Neutrophil (primary cell): ENCODE measurements around the gene MEF2B.

Source experiments
- H3K27ac ChIP-seq: fragments of 200-600 bp; sonication (generic); 2 replicates; pipeline ENCODE4 v1.5.1; 2016; ENCODE audit warnings: mild to moderate bottlenecking, moderate library complexity
- H3K27me3 ChIP-seq: fragments of 200-600 bp; sonication (generic); 2 replicates; pipeline ENCODE4 v1.6.0; 2016; ENCODE audit warnings: mild to moderate bottlenecking
- H3K36me3 ChIP-seq: fragments of 200-600 bp; sonication (generic); 2 replicates; pipeline ENCODE4 v1.5.1; 2017
- H3K4me1 ChIP-seq, 2 experiments: fragments of 200-600 bp in 1 of 2; sonication (generic) in 1 of 2; 1 replicate in 1 of 2; 2 replicates in 1 of 2; pipeline versions ENCODE4 v1.5.1 to v1.6.1; 2013 to 2016; ENCODE audit warnings: low read depth in 1 of 2, low read length in 1 of 2, mild to moderate bottlenecking in 1 of 2, moderate library complexity in 1 of 2; ENCODE audit not compliant: control insufficient read depth in 1 of 2, insufficient read depth in 1 of 2
- H3K4me3 ChIP-seq, 2 experiments: fragments of 200-600 bp in 1 of 2; sonication (generic) in 1 of 2; 1 replicate in 1 of 2; 2 replicates in 1 of 2; pipeline ENCODE4 v1.5.1; 2013 to 2016; ENCODE audit warnings: low read depth in 1 of 2, low read length in 1 of 2, mild to moderate bottlenecking in 1 of 2, moderate library complexity in 1 of 2
- H3K9me3 ChIP-seq: fragments of 200-600 bp; sonication (generic); 2 replicates; pipeline ENCODE4 v1.5.1; 2016
- TF ChIP-seq, protein P1 (sequence below): fragments of 200-600 bp; sonication (generic); IDR thresholded peaks from 2 replicates; pipeline ENCODE4 v1.5.1; 2016; ENCODE audit warnings: antibody characterized with exemption

Gene MEF2B

DNA sequence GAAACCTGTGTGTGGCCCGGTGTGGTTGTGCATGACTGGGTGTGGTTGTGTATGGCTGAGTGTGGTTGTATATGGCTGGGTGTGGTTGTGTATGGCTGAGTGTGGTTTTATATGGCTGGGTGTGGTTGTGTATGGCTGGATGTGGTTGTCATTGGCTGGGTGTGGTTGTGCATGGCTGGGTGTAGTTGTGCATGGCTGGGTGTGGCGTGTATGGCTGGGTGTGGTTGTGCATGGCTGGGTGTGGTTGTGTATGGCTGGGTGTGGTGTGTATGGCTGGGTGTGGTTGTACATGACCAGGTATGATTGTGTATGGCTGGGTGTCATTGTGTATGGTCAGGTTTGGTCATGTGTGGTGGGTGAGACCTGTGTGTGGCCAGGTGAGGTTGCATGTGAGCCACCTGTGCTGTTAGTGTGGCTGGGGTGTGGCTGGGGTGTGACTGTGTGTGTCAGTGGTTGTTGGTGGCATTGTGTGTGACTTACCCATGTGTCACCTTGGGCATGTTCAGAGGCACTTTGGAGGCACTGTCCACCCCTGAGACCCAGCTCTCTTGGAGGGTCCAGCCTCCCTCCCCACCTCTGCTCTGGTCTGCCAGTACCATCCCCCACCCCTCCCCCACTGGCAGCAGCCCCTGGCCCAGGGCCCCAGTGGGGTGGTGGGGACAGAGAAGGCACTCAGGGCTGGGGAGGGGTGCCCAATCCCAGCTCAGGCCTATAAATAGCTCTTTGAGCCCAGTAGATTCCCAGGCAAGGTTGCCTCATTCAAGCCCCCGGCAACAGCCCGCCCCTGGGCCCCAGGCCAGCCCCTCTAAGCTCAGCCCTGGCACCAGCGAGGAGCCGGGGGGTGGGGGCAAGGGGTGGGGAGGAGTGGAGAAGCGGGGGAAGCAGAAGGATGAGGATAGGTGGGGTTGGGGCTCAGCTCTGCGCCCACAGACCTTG is 37.8 kb upstream of the MEF2B start:
- no peak overlapping the region for H3K27ac ChIP-seq
- peaks cover 4 to 8% of the 10 kb centered on the region in 2 experiments for H3K4me1 ChIP-seq
- TF ChIP-seq, protein P1, sequence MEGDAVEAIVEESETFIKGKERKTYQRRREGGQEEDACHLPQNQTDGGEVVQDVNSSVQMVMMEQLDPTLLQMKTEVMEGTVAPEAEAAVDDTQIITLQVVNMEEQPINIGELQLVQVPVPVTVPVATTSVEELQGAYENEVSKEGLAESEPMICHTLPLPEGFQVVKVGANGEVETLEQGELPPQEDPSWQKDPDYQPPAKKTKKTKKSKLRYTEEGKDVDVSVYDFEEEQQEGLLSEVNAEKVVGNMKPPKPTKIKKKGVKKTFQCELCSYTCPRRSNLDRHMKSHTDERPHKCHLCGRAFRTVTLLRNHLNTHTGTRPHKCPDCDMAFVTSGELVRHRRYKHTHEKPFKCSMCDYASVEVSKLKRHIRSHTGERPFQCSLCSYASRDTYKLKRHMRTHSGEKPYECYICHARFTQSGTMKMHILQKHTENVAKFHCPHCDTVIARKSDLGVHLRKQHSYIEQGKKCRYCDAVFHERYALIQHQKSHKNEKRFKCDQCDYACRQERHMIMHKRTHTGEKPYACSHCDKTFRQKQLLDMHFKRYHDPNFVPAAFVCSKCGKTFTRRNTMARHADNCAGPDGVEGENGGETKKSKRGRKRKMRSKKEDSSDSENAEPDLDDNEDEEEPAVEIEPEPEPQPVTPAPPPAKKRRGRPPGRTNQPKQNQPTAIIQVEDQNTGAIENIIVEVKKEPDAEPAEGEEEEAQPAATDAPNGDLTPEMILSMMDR = no peak
- no peaks in the 10 kb centered on the region for H3K9me3 ChIP-seq
- no peaks in the 10 kb centered on the region for H3K36me3 ChIP-seq
- H3K27me3 ChIP-seq = peaks cover 84% of the 10 kb centered on the region
- no peak overlapping the region for H3K4me3 ChIP-seq

DNA sequence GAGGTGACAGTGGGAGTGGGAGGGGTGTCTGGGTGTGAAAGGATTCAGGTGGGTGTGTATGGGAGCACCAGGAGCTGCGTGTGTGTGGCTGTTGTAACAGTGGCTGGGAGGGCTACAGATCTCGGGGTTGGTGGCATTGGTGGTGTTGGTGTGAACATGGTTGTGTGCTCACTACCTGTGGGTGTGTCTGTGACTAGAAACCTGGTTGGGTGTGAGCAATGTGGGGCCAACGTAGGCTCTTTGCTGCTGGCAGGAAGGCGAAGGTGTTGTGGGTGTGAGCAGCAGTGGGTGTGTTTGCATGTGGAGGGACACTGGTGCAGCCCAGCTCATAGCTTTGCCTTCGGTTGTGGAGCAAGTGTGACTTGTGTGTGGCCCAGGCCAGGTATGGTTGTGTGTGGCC is 36.9 kb upstream of the MEF2B start:
- TF ChIP-seq, protein P1 = no peak
- Histone ChIP-seq H3K9me3 (no peaks in the 10 kb centered on the region), H3K36me3 (peaks cover 4% of the 10 kb centered on the region), H3K27me3 (peaks cover 74% of the 10 kb centered on the region), H3K4me3 (no peak overlapping the region), H3K27ac (no peak overlapping the region), H3K4me1 (peaks cover 8 to 13% of the 10 kb centered on the region in 2 experiments)

DNA sequence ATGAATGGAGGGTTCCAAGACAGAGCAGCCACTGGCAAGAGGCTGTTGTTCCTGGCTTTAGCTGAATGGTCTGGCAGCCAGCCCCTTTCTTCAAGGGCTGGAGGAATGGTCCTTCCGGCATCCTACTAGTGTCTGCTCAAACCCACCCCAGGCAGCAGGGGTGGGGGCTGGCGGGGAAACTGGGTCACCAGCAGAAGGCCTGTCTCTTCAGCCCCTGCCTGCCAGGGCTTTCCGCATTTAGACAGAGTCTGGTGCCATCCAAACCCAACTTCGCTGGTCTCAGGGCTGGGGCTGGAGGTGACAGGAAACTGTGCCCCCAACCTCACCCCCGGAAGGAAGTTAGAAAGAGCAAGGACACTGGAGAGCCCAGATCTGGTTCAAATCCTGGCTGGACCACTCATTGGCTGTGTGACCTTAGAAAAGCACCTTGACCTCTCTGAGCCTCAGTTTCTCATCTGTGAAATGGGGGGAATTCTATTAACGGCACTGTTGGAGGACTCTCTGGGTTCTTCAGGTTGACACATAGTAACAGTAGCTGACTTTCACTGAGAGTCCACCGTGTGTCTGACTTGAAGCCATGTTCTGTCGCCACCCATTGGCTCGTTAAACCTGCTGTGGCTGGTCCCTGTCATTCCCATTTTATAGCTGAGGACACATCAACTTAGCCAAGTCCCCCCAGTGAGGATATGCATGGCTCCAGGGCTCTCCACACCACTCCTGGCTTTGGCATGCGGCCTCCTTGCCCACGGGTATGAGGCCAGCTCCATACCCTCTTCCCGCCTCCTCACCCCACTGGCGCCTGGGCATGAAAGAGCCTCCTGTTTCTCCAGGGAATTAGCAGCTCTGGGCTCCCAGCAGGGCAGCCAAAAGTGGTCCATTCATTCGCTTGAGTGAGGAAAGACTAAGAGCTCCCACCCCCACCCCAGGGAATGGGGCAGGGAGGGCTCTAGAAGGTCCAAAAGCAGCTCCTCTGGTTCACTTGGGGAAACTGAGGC is 35.6 kb upstream of the MEF2B start:
- Histone ChIP-seq H3K4me3 (no peak overlapping the region), H3K4me1 (peaks cover 8 to 13% of the 10 kb centered on the region in 2 experiments), H3K27ac (no peak overlapping the region), H3K27me3 (peaks cover 62% of the 10 kb centered on the region), H3K9me3 (no peaks in the 10 kb centered on the region), H3K36me3 (peaks cover 12% of the 10 kb centered on the region)
- TF ChIP-seq, protein P1 = no peak

GRCh38 chr19:19204181-19204580 is 34.1 kb upstream of the MEF2B start:
- Histone ChIP-seq H3K9me3 (no peaks in the 10 kb centered on the region), H3K27ac (no peak overlapping the region), H3K4me3 (no peak overlapping the region), H3K36me3 (peaks cover 22% of the 10 kb centered on the region), H3K27me3 (peaks cover 47% of the 10 kb centered on the region), H3K4me1 (peaks cover 8 to 13% of the 10 kb centered on the region in 2 experiments)
- TF ChIP-seq, protein P1 = no peak

DNA sequence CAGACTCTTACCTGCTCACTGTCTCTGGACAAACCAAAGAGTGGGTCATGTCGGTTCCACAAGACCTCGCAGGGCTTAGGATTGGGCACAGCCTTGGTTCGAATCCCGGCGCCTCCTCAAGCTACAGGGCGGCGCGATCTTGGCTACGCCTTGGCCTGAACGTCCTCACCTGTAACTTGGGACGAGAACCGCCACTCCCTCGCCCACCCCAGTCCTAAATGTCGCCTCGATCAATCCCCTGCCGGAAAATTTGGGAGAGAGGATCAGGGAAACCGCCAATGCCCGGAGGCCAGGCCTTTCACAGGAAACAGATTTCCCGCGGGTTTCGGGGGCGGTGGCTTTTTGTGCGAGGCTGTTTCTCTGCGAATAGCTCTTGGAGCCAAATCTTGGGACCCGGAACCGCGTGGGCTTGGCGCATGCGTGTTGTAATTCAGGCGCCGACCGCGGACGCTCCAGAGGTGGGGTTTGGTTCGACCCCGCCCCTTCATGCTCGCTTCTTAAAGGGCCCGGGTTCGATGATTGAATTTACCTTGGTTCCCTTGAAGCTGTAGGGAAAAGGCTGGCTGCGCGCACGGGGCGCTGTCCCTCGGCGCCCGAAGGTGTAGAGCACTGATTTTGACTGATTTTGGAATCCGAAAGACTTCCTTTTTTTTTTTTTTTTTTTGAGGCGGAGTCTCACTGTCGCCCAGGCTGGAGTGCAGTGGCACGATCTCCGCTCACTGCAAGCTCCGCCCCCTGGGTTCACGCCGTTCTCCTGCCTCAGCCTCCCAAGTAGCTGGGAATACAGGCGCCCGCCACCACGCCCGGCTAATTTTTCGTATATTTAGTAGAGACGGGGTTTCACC is 33.2 kb upstream of the MEF2B start, which contains the start of gene NR2C2AP:
Gene NR2C2AP (minus strand): TSS at position 403 of the 845 bp plus-strand sequence. CDS start 354 bp downstream, at position 49.
- peak within 1 kb of the TSS; percentile 79 to 86 for H3K4me3 ChIP-seq
- TF ChIP-seq, protein P1 = peak; percentile 40
- H3K9me3 ChIP-seq = no peaks in the 10 kb centered on the region
- H3K27ac ChIP-seq = peak within 1 kb of the TSS; percentile 78
- peaks cover 31% of the 10 kb centered on the region for H3K36me3 ChIP-seq
- H3K27me3 ChIP-seq = peaks cover 37% of the 10 kb centered on the region
- peaks cover 8 to 13% of the 10 kb centered on the region in 2 experiments for H3K4me1 ChIP-seq
